Heart right ventricle (tissue), 16 donors: ENCODE results near the gene NRXN3. TPM values are rescaled to one million over a fixed set of nuclear protein-coding genes. Genes with fewer than 3 reads are reported as not detected.

Source experiments
- ATAC-seq, 8 donors: fragments of 200-7000 bp; cut with Tn5 transposase; one replicate each; pipeline ENCODE4 v1.9.1; 2020; ENCODE audit warnings: mild to moderate bottlenecking in 8 of 8, moderate library complexity in 8 of 8, moderate number of reproducible peaks in 1 of 8
- DNase-seq, 2 donors: peaks; one replicate each; pipeline ENCODE4 v3.0.0-alpha.2; 2020
- H3K27ac ChIP-seq, 10 donors: fragments of 200-600 bp; sonication (generic) in 2 of 10; one replicate each; pipeline versions ENCODE4 v1.5.0 to v1.8.0; 2020 to 2022; ENCODE audit warnings: mild to moderate bottlenecking in 3 of 10
- H3K27me3 ChIP-seq, 7 donors: fragments of 200-600 bp; one replicate each; pipeline ENCODE4 v1.8.0; 2021 to 2022; ENCODE audit warnings: mild to moderate bottlenecking in 2 of 7
- H3K36me3 ChIP-seq, 9 donors: fragments of 200-600 bp; sonication (generic) in 1 of 9; one replicate each; pipeline versions ENCODE4 v1.5.0 to v1.8.0; 2020 to 2022; ENCODE audit warnings: mild to moderate bottlenecking in 2 of 9
- H3K4me1 ChIP-seq, 9 donors: fragments of 200-600 bp; sonication (generic) in 1 of 9; one replicate each; pipeline versions ENCODE4 v1.5.0 to v1.8.0; 2020 to 2022; ENCODE audit warnings: mild to moderate bottlenecking in 4 of 9
- H3K4me3 ChIP-seq, 10 donors: fragments of 200-600 bp; sonication (generic) in 2 of 10; one replicate each; pipeline versions ENCODE4 v1.5.0 to v1.8.0; 2020 to 2022; ENCODE audit warnings: mild to moderate bottlenecking in 7 of 10, moderate library complexity in 2 of 10
- H3K9me3 ChIP-seq, 11 donors: fragments of 200-600 bp in 10 of 11; sonication (generic) in 2 of 11; one replicate each; pipeline versions ENCODE4 v1.5.0 to v1.8.0; 2013 to 2022; ENCODE audit warnings: mild to moderate bottlenecking in 2 of 11, control low read depth in 1 of 11, moderate library complexity in 1 of 11
- WGBS, 2 donors: extraction: QIAGEN DNeasy Blood & Tissue Kit; methylation state at CpG; one replicate each; pipeline ENCODE4 v1.1.7; 2013; ENCODE audit warnings: inconsistent platforms in 1 of 2; 5-methylcytosine and 5-hydroxymethylcytosine counted together
- intact Hi-C, 10 donors: fragments of 100-400 bp; cut with DNase I; formaldehyde crosslinking; loops; one replicate each; pipeline versions ENCODE4 v1.11.1 to v1.14.2; 2022
- polyA plus RNA-seq, 2 donors: library from polyadenylated mRNA; stranded (reverse); fragments of 200-250 nt; gene quantifications; one replicate each; pipeline ENCODE4 v1.2.3, GENCODE V29; 2013
- total RNA-seq, 10 donors: library from RNA; stranded (reverse); fragmentation: NEBNext Ultra II Directional in 3 of 10; extraction: Animal tissue kit (Norgen Biotek cat#: 25700) in 3 of 10; gene quantifications; one replicate each; pipeline versions ENCODE4 v1.2.1 to v1.2.4, GENCODE V29; 2021 to 2023
- TF ChIP-seq, protein P1 (sequence below), 9 donors: fragments of 200-600 bp; sonication (generic) in 2 of 9; IDR thresholded peaks; one replicate each; pipeline versions ENCODE4 v1.5.0 to v1.8.0; 2021 to 2022; ENCODE audit warnings: antibody characterized with exemption in 9 of 9, mild to moderate bottlenecking in 5 of 9, moderate library complexity in 1 of 9
- donor health status: Arrhythmogenic right ventricular cardiomyopathy.
- donor health status: ischemic (EF 13 %, LVEDD 7.1; RV severe dilation, severe dysfunction).
- donor health status: healthy with polysubstance abuse.
- donor health status: DM: no; HTN: yes; CAD: no.
- donor health status: DM: no; HTN: no; CAD: no.
- donor health status: ischemic (EF 25% LVEDD 6.9; RV normal size, moderate dysfunction).
- donor health status: ischemic (EF 25% LVEDD 5.7; RV mildly dilated, moderate dysfunction).
- donor health status: healthy.
- donor health status: DM: yes; HTN: yes; CAD: no.
- donor health status: Ischemic cardiomyopathy.
- donor health status: ischemic (EF 35%, LVEDD 5.7; RV mildly dilated, moderate dysfunction).
- donor health status: nonischemic (EF 11% LVEDD 7.7; RV severe dilation, severe dysfunction).
- donor health status: DM: yes; HTN: yes; CAD: no.
- donor health status: PGD.
- donor health status: ischemic (EF 29% LVEDD 5.4; RV normal size, mild dysfunction).
- donor health status: nonischemic (EF 23%, LVEDD 6.1; RV moderate dilation, normal function).

Gene NRXN3
- total and polyA plus RNA-seq, 12 donors, result 0.23 to 1.8 (median 0.87) TPM

DNA sequence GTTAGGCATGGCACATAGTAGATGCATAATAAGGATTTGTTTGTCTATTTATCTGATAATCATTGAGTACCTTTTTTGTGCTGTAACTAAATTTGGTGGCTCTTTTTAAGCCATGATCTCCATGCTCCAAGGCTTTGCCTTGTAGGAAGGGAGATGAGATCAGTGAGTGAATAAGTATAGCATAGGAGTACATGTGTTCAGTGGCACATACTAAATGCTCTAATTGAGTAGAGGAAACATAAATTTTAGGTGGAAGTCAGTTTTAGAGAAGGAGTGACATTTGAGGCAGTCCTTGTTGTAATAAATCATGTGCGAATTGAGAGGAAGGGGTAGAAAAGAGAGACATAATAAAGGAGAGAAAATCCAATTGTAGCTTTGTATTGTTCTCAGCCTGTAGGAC, 482.6 kb downstream of the NRXN3 start:
- Histone ChIP-seq H3K4me1 (no peaks in the 10 kb centered on the region), H3K27me3 (peaks cover 0 to 12% (median 0%) of the 10 kb centered on the region in 7 donors), H3K4me3 (no peak overlapping the region), H3K36me3 (no peaks in the 10 kb centered on the region), H3K27ac (no peak overlapping the region), H3K9me3 (no peaks in the 10 kb centered on the region)
- TF ChIP-seq, protein P1, sequence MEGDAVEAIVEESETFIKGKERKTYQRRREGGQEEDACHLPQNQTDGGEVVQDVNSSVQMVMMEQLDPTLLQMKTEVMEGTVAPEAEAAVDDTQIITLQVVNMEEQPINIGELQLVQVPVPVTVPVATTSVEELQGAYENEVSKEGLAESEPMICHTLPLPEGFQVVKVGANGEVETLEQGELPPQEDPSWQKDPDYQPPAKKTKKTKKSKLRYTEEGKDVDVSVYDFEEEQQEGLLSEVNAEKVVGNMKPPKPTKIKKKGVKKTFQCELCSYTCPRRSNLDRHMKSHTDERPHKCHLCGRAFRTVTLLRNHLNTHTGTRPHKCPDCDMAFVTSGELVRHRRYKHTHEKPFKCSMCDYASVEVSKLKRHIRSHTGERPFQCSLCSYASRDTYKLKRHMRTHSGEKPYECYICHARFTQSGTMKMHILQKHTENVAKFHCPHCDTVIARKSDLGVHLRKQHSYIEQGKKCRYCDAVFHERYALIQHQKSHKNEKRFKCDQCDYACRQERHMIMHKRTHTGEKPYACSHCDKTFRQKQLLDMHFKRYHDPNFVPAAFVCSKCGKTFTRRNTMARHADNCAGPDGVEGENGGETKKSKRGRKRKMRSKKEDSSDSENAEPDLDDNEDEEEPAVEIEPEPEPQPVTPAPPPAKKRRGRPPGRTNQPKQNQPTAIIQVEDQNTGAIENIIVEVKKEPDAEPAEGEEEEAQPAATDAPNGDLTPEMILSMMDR (IDR thresholded peaks at IDR 0.05), result no peak
- DNase-seq (no peak), ATAC-seq (no peak)
- WGBS, 2 donors, result 86 to 94% methylated on average over 1 of the region's 1 CpG
- intact Hi-C loops, result no loop called here

DNA sequence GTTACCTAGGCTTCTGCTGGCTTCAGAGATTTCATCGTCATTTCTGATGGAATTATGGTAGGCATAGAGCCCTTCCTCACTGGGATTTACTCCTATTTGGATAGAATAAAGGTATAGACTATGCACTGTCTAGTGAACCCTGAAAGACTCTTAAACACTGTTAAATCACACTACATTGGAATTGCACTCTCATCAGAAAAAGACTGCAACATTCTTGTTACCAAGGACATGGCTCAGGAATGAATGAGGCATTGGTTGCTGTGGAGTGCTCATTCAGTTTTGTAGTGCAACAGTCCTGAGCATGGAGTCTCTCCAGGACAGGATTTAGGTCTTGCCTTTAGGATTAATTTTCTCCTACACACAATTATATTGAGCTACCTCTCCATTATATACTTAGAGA, 483.0 kb downstream of the NRXN3 start:
- intact Hi-C loops, result no loop called here
- no peak overlapping the region for H3K27ac ChIP-seq
- TF ChIP-seq, protein P1 (IDR thresholded peaks at IDR 0.05), result no peak
- no peaks in the 10 kb centered on the region for H3K36me3 ChIP-seq
- WGBS, 2 donors, result 0 to 83% methylated on average over 1 of the region's 1 CpG
- ATAC-seq (no peak), DNase-seq (no peak)
- no peaks in the 10 kb centered on the region for H3K4me1 ChIP-seq
- H3K27me3 ChIP-seq, result peaks cover 0 to 12% (median 0%) of the 10 kb centered on the region in 7 donors
- H3K4me3 ChIP-seq, result no peak overlapping the region
- no peaks in the 10 kb centered on the region for H3K9me3 ChIP-seq

DNA sequence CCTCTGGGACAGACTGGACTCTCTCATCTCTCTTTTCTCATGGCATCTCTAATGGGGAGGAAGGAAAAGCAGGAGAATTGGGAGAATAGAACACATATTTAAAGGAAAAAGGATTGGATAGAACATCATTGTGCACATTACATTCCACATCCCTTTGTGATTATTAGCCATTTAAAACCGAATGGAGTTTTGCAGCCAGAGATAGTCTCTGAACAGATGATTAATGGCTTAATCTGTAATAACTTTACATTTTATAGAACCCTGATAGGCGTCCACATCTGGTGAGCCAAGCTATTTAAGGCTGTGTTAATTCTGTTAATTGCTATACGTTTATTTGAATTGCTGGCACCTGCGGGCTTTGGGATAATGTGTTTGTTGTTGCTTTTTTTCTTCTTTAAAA, 487.3 kb downstream of the NRXN3 start:
- ATAC-seq, result no peak
- Histone ChIP-seq H3K27me3 (no peaks in the 10 kb centered on the region), H3K36me3 (no peaks in the 10 kb centered on the region), H3K4me1 (no peaks in the 10 kb centered on the region), H3K27ac (no peak overlapping the region), H3K9me3 (no peaks in the 10 kb centered on the region), H3K4me3 (no peak overlapping the region)
- intact Hi-C loops, result no loop called here
- TF ChIP-seq, protein P1 (IDR thresholded peaks at IDR 0.05), result no peak
- WGBS, 2 donors, result 76 to 79% methylated on average over 4 of the region's 4 CpGs
- DNase-seq, result no peak

DNA sequence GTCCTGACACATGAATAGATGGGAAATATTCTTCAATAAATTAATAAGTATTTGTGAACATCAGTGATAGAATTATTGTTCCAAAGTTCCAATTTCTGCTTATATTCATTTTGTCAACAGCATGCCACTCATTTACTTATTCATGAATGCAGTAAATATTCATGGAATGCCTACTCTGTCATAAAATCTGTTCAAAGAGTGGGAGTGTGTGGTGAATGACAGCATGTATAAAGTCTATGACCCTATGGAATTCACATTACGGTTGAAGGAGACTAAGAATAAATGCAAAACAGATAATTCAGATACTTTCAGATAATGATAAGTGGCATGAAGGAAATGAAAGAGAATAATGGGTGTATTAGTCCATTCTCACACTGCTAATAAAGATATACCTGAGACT, 494.7 kb downstream of the NRXN3 start:
- TF ChIP-seq, protein P1 (IDR thresholded peaks at IDR 0.05), result no peak
- Histone ChIP-seq H3K9me3 (no peaks in the 10 kb centered on the region), H3K4me3 (no peak overlapping the region), H3K27ac (no peak overlapping the region), H3K27me3 (no peaks in the 10 kb centered on the region), H3K36me3 (no peaks in the 10 kb centered on the region), H3K4me1 (no peaks in the 10 kb centered on the region)
- 40 to 48% methylated on average over 1 of the region's 1 CpG for WGBS, 2 donors
- intact Hi-C loops, result no loop called here
- no peak for ATAC-seq
- DNase-seq, result no peak
